Hepatocyte (in vitro differentiated cells): ENCODE measurements around the gene RHEX.

Source experiments
- CTCF ChIP-seq: fragments of 200-600 bp; sonication (generic); IDR thresholded peaks from 2 replicates; pipeline ENCODE4 v1.5.1; 2016; ENCODE audit warnings: antibody characterized with exemption, mild to moderate bottlenecking; ENCODE audit not compliant: poor library complexity
- EZH2 ChIP-seq: fragments of 200-600 bp; sonication (generic); IDR thresholded peaks from 2 replicates; pipeline ENCODE4 v1.6.1; 2016; ENCODE audit warnings: antibody characterized with exemption, mild to moderate bottlenecking, borderline replicate concordance
- EZH2phosphoT487 ChIP-seq: fragments of 200-600 bp; sonication (generic); IDR thresholded peaks from one replicate; pipeline ENCODE4 v1.6.1; 2018; ENCODE audit warnings: antibody characterized with exemption, mild to moderate bottlenecking, low read depth, moderate library complexity; ENCODE audit not compliant: unreplicated experiment, severe bottlenecking

- TF ChIP-seq EZH2 = no peak
- no peak for TF ChIP-seq CTCF
- no peak for TF ChIP-seq EZH2phosphoT487
These were observed 80.9 kb downstream of the RHEX start for GRCh38 chr1:206133751-206134415.
